Left colon (tissue), 2 donors: ENCODE data around the gene UTP11. TPM values are rescaled to one million over a fixed set of nuclear protein-coding genes. Genes with fewer than 3 reads are reported as not detected.
"Not testable (repeated sequence)": the region's sequence is repeated elsewhere in the genome, so short reads cannot be mapped to it uniquely, and the experiment has no call there.

Experiments
- ATAC-seq: fragments of 200-7000 bp; cut with Tn5 transposase; one replicate; pipeline ENCODE4 v1.9.1; 2020; ENCODE audit warnings: mild to moderate bottlenecking, moderate library complexity
- DNase-seq, 2 donors: peaks; one replicate each; pipeline ENCODE4 v3.0.0-alpha.2; 2020
- intact Hi-C, 2 donors: fragments of 100-400 bp; cut with DNase I in 1 of 2; cut with micrococcal nuclease in 1 of 2; formaldehyde crosslinking; loops; one replicate each; pipeline versions ENCODE4 v1.11.2 to v1.14.0; 2022; cut with DNase I, micrococcal nuclease
- long read RNA-seq: library from polyadenylated mRNA; unstranded; transcript quantifications from one replicate; pipeline ENCODE4 v2.0.0, GENCODE V29; 2021
- total RNA-seq, 2 donors: library from RNA; stranded (reverse); fragmentation: NEBNext Ultra II Directional; extraction: Animal tissue kit (Norgen Biotek cat#: 25700); gene quantifications; one replicate each; pipeline ENCODE4 v1.2.1, GENCODE V29; 2021
- donor health status: DM: no; HTN: no; CAD: no.
- donor health status: DM: yes; HTN: yes; CAD: no.

UTP11 gene
- total RNA-seq = 10 to 100 TPM; 16.4 to 17.3 TPM
- long read RNA-seq, transcript UTP11-201 (8 exons, 2,019 nt) = major isoform, 26 of 28 reads
- long read RNA-seq, partial matches to known transcripts = 1 of 28 reads
- long read RNA-seq, other reads (novel, unspliced or antisense) = 1 of 28 reads

- intact Hi-C loops = no loop called here
- peak; percentile 97 for ATAC-seq
- DNase-seq = peak; percentile 91 to 97
These were observed at the start of gene UTP11 for GRCh38 chr1:38012363-38013226. Gene UTP11 (plus strand): TSS chr1:38012734. CDS start chr1:38012803, 69 bp downstream.

DNA sequence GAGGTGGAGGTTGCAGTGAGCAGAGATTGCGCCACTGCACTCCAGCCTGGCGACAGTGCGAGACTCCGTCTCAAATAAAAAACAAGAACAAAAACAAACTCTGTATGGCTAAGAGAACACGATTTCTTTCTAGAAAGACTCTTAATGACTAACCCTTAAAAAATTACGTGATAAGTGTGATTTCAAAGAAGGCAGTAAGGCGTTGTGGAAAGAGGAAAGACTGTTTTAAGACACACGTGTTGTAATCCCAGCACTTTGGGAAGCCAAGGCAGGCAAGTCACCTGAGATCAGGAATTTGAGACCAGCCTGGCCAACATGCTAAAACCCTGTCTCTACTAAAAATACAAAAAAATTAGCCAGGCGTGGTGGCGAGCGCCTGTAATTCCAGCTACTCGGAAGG, 48.4 kb upstream of the UTP11 start:
- intact Hi-C loops, DNase-seq, ATAC-seq: not testable (repeated sequence)

DNA sequence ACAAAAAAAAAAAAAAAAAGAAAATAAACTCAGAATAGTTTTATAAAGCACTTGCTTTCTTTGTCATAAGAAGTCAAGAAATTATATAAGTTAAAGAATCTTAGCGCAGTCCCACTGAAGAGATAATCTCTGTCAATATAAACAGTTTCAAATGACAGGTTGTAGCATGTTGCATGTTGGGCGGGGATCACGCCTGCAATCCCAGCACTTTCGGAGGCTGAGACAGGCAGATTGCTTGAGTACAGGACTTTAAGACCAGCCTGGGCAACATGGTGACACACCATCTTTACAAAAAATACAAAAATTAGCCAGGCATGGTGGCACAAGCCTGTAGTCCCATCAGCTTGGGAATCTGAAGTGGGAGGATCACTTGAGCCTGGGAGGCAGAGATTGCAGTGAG, 47.2 kb upstream of the UTP11 start:
- intact Hi-C loops = no loop called here
- DNase-seq (no peak), ATAC-seq (no peak)

DNA sequence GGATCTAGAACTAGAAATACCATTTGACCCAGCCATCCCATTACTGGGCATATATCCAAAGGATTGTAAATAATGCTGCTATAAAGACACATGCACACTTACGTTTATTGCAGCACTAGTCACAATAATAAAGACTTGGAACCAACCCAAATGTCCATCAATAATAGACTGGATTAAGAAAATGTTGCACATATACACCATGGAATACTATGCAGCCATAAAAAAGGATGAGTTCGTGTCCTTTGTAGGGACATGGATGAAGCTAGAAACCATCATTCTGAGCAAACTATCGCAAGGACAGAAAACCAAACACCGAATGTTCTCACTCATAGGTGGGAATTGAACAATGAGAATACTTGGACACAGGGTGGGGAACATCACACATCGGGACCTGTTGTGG, 38.9 kb upstream of the UTP11 start:
- DNase-seq, ATAC-seq, intact Hi-C loops: not testable (repeated sequence)

- ATAC-seq (peak; percentile 68), DNase-seq (no peak)
- intact Hi-C loops = no loop called here
These were observed 38.0 kb upstream of the UTP11 start for GRCh38 chr1:37974567-37974966.

DNA sequence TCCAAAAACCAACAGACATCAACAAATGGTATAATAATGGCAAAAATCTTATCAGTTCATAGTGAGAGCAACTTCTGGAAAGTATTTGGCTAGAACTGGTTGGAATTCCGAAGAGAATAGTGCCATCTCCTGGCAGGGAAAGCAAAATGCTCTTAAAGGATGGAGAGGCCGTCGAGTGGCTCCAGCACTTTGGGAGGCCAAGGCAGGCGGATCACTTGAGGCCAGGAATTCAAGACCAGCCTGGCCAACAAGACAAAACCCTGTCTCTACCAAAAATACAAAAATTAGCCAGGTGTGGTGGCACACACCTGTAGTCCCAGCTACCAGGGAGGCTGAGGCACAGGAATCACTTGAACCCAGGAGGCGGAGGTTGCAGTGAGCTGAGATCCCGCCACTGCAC, 37.5 kb upstream of the UTP11 start:
- not testable (repeated sequence) for DNase-seq

DNA sequence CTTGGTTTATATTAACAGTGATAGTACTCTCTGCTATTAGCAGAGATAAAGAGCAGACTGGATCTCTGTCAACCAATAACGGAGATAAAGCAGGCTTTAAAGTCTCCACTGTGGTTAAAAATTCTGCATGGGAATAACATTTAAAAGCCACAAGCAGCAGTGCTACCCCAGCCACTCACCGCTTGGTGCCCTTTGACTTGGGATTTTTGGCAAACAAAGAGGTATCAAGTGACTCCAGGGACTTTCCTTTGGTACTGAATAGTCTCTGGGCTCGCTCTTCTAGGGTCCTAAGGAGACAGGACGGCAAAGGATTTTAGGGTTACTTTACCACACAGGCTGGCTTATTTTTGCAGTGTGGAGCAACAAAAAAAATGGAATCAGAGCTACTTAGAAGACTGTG, 34.0 kb upstream of the UTP11 start:
- ATAC-seq = no peak
- intact Hi-C loops = no loop called here
- DNase-seq = no peak

More for the DNA sequence above, 37.5 kb upstream of the UTP11 start:
- ATAC-seq = peak; percentile 82
- intact Hi-C loops = not testable (repeated sequence)

- intact Hi-C loops = no loop called here
- ATAC-seq (no peak), DNase-seq (no peak)
These were observed 29.0 kb upstream of the UTP11 start for GRCh38 chr1:37983546-37983945.

- DNase-seq (no peak), ATAC-seq (no peak)
- intact Hi-C loops = loop anchor here in 1 of 2 donors (5.0 kb wide), 1 partner anchor 35 kb away; no protein-coding TSS in a partner anchor
These were observed 24.9 kb upstream of the UTP11 start for GRCh38 chr1:37987679-37988078.

DNA sequence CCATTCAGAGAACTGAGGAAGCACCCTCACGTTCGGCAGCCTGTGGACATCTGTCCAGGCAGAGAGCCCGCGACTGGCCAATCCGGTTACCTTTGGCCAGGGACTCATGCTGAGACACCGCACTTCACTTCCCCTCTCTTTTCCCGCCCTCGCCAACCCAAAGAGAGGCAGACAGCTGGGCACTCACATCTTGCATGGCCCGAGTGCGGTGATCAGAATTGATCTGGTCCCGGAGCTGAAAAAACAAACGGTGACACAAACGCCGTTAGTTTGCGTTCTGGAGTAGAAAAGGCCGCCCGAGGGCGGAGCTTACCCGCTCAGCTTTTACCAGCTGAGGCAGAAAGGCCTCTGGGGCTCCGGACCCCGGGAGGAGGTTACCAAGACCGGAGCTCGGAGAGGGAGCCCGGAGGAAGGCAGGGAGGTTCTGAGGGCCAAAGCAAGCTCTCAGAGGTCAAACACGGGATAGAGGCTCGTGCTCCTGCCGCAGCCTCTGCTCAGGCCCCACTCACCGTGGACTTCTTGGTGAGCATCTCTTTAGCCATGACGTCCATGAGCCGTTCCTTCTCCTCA, 23.1 kb upstream of the UTP11 start:
- DNase-seq = peak; percentile 41 to 60
- intact Hi-C loops = loop anchor here in 1 of 2 donors (5.0 kb wide), 1 partner anchor 33 kb away; no protein-coding TSS in a partner anchor
- ATAC-seq = peak; percentile 42

GRCh38 chr1:37994886-37995566, 17.5 kb upstream of the UTP11 start:
- no peak for DNase-seq
- peak; percentile 12 for ATAC-seq
- intact Hi-C loops = no loop called here

- DNase-seq = peak; percentile 63 to 89
These were observed 16.7 kb upstream of the UTP11 start for GRCh38 chr1:37995751-37996345.

DNA sequence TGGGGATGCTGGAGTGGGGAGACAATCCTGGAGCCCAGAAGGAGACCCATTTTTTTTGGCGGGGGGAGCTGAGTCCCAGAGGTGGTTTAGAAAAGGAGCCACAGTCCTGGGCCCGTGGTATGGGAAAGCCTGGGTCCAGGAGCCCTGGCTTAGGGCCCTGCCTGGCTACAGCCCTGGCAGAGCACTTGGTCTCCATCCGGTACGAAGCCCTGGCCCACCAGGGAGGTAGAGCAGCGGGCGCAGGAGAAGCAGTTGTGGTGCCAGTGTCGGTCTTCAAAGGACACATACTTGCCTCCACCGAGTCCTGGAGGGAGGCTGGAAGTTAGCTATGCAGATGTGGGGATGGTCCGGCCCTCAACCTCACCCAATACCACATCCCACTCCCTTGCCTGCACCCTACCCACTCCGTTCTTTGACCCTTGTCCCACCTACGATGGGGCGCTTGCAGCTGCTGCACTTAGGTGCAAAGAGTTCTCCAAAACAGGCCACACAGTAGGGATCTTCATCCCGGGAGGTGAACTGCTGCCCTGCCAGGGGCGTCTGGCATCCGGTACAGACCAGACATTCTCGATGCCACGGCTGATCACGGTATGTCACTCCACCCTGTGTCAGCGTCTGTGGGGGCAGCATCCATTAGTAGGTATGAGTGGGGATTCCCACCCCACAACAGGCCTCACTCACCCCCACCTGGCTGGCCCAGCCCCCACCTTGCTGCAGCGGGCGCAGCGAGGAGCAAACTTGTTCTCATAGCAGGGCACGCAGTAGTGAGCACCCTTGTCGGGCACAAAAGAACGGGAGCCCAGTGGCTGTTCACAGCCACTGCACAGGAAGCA, 15.1 kb upstream of the UTP11 start:
- no peak for ATAC-seq
- no peak for DNase-seq
- intact Hi-C loops = no loop called here

More at GRCh38 chr1:37995751-37996345, 16.7 kb upstream of the UTP11 start:
- intact Hi-C loops = no loop called here
- ATAC-seq = peak; percentile 63

GRCh38 chr1:37998089-37998808, 14.3 kb upstream of the UTP11 start:
- intact Hi-C loops = no loop called here
- ATAC-seq (no peak), DNase-seq (no peak)

DNA sequence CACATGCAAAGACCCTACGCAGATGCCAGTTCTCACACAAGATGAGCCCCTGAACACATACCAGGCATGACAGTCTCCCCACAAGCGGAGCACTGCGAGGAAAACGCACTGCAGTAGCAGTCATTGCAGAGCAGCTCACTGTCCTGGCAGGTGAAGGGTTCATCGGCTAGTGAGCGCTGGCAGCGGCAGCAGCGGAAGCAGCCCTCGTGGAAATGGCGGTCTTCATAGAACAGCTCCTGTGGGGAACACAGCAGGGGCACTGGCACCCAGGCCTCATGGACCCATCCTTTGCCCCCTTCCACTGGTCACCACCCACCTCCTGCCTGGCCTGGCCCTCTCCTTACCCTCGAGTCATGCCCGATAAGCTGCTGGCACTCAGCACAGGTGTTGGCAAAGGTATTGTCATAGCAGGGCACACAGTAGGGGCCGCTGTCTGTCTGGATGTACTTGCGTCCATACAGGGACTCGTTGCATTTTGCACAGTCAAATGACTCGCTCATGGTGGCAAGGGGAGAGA, 13.6 kb upstream of the UTP11 start:
- intact Hi-C loops = no loop called here
- ATAC-seq (no peak), DNase-seq (no peak)

- intact Hi-C loops = no loop called here
- DNase-seq (peak in 1 of 2 donors; percentile 45), ATAC-seq (no peak)
These were observed 12.9 kb upstream of the UTP11 start for GRCh38 chr1:37999430-38000232.

GRCh38 chr1:38000233-38000528, 12.4 kb upstream of the UTP11 start:
- ATAC-seq = no peak
- intact Hi-C loops = no loop called here
- DNase-seq = no peak
